Measurements from ENCODE around the gene PALMD. TPM values are rescaled to one million over a fixed set of nuclear protein-coding genes. Genes with fewer than 3 reads are reported as not detected.

Gene PALMD
- total RNA-seq, 1 experiment from 2014 or later, result not detected

DNA sequence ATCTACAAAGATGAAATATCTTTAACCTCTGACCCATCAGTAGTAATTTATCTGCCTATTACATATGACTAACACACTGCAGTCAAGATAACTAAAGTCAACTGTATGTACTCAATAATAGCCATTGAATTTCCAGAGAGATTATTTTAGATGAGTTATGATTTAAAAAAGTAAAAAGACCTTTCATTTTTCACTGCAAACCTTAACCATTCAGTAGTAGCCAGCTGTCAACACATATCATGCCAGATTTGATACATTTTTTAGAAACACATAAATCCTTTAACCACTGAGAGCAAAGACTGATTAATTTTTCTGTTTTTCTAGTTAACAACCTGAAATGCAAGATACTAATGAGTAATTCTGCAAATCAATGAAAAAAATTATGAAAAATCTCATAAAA is 31.0 kb downstream of the PALMD start:
- Histone ChIP-seq H3K9me3 (no peaks in the 10 kb centered on the region), H3K27me3 (replicated peaks; ENCODE audit: control insufficient read depth, insufficient read depth, low read length) (no peaks in the 10 kb centered on the region), H3K4me3 (ENCODE audit: low read depth, low read length) (no peak overlapping the region), H3K36me3 (ENCODE audit: control insufficient read depth, insufficient read depth, low read length) (no peaks in the 10 kb centered on the region), H3K4me1 (no peaks in the 10 kb centered on the region)
- ChIA-PET CTCF (no interaction called here), POLR2A (no interaction called here)
- no peak for DNase-seq
- H3K9me3 Mint-ChIP-seq (ENCODE audit: unreplicated experiment), result no peaks in the 10 kb centered on the region
- no peak overlapping the region for H3K4me3 Mint-ChIP-seq (ENCODE audit: unreplicated experiment)
- TF ChIP-seq, protein P1, sequence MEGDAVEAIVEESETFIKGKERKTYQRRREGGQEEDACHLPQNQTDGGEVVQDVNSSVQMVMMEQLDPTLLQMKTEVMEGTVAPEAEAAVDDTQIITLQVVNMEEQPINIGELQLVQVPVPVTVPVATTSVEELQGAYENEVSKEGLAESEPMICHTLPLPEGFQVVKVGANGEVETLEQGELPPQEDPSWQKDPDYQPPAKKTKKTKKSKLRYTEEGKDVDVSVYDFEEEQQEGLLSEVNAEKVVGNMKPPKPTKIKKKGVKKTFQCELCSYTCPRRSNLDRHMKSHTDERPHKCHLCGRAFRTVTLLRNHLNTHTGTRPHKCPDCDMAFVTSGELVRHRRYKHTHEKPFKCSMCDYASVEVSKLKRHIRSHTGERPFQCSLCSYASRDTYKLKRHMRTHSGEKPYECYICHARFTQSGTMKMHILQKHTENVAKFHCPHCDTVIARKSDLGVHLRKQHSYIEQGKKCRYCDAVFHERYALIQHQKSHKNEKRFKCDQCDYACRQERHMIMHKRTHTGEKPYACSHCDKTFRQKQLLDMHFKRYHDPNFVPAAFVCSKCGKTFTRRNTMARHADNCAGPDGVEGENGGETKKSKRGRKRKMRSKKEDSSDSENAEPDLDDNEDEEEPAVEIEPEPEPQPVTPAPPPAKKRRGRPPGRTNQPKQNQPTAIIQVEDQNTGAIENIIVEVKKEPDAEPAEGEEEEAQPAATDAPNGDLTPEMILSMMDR (IDR thresholded peaks at IDR 0.05; ENCODE audit: insufficient read depth in 1 of 2, low read depth in 1 of 2, low read length in 1 of 2, severe bottlenecking in 1 of 2, unreplicated experiment in 1 of 2), result no peak
- no peaks in the 10 kb centered on the region for H3K4me1 Mint-ChIP-seq (ENCODE audit: low read depth, unreplicated experiment)
- intact Hi-C loops (cut with micrococcal nuclease; ENCODE audit: unreplicated experiment), result no loop called here
- no peak overlapping the region for H3K27ac Mint-ChIP-seq (ENCODE audit: unreplicated experiment)
- no peaks in the 10 kb centered on the region for H3K27me3 Mint-ChIP-seq (ENCODE audit: insufficient read depth, unreplicated experiment)
- H3K36me3 Mint-ChIP-seq (ENCODE audit: insufficient read depth, unreplicated experiment), result no peaks in the 10 kb centered on the region
- no TSS peak for BruUV-seq (replicated peaks)

DNA sequence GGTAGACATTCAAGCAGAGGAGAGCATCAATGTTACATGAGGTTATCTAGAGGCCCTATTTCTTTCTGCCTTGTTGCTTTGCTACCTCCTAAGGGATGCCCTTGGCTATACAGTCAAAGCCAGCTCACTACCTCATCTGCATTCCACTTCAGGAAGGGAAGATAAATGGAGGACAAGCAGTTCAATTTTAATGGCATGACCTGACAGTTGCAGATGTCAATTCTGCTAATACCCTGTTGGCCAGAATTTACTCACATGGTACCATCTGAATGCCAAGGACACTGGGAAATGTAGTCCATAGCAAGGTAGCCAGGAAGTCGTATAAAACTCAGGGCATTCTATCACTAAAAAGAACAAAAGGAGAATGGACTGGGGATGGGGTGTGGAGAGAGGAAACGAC is 31.5 kb downstream of the PALMD start:
- Histone ChIP-seq H3K27me3 (replicated peaks; ENCODE audit: control insufficient read depth, insufficient read depth, low read length) (no peaks in the 10 kb centered on the region), H3K4me3 (ENCODE audit: low read depth, low read length) (no peak overlapping the region), H3K9me3 (no peaks in the 10 kb centered on the region), H3K36me3 (ENCODE audit: control insufficient read depth, insufficient read depth, low read length) (no peaks in the 10 kb centered on the region), H3K4me1 (no peaks in the 10 kb centered on the region)
- POLR2A ChIA-PET, result no interaction called here
- H3K27me3 Mint-ChIP-seq (ENCODE audit: insufficient read depth, unreplicated experiment), result no peaks in the 10 kb centered on the region
- CTCF ChIA-PET, result no interaction called here
- BruUV-seq (replicated peaks), result no TSS peak
- no peak overlapping the region for H3K27ac Mint-ChIP-seq (ENCODE audit: unreplicated experiment)
- intact Hi-C loops (cut with micrococcal nuclease; ENCODE audit: unreplicated experiment), result no loop called here
- H3K36me3 Mint-ChIP-seq (ENCODE audit: insufficient read depth, unreplicated experiment), result no peaks in the 10 kb centered on the region
- no peak overlapping the region for H3K4me3 Mint-ChIP-seq (ENCODE audit: unreplicated experiment)
- TF ChIP-seq, protein P1 (IDR thresholded peaks at IDR 0.05; ENCODE audit: insufficient read depth in 1 of 2, low read depth in 1 of 2, low read length in 1 of 2, severe bottlenecking in 1 of 2, unreplicated experiment in 1 of 2), result no peak
- H3K4me1 Mint-ChIP-seq (ENCODE audit: low read depth, unreplicated experiment), result no peaks in the 10 kb centered on the region
- no peak for DNase-seq
- H3K9me3 Mint-ChIP-seq (ENCODE audit: unreplicated experiment), result no peaks in the 10 kb centered on the region

DNA sequence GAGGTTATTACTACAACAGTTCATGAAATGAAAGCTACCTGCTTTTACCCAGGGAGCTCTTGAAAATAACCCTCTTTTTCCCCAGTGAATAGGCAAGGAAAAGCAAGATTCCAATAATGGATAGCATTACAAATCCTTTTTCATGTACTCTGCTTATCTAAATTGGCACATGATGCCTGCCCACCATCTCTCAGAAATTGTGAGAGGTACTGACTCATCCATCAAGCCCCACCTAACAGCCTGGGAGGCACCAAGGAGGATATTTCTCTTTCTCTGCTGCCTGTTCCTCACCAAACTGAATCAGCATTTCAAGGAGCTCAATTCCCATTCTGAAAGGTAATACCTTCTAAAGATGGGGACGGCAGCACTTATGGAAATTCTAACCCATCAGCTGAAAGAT is 34.4 kb downstream of the PALMD start:
- Mint-ChIP-seq H3K36me3 (ENCODE audit: insufficient read depth, unreplicated experiment) (no peaks in the 10 kb centered on the region), H3K4me3 (ENCODE audit: unreplicated experiment) (no peak overlapping the region), H3K9me3 (ENCODE audit: unreplicated experiment) (no peaks in the 10 kb centered on the region), H3K4me1 (ENCODE audit: low read depth, unreplicated experiment) (no peaks in the 10 kb centered on the region), H3K27me3 (ENCODE audit: insufficient read depth, unreplicated experiment) (no peaks in the 10 kb centered on the region), H3K27ac (ENCODE audit: unreplicated experiment) (no peak overlapping the region)
- no peaks in the 10 kb centered on the region for H3K27me3 ChIP-seq (replicated peaks; ENCODE audit: control insufficient read depth, insufficient read depth, low read length)
- no peaks in the 10 kb centered on the region for H3K36me3 ChIP-seq (ENCODE audit: control insufficient read depth, insufficient read depth, low read length)
- H3K9me3 ChIP-seq, result no peaks in the 10 kb centered on the region
- TF ChIP-seq, protein P1 (IDR thresholded peaks at IDR 0.05; ENCODE audit: insufficient read depth in 1 of 2, low read depth in 1 of 2, low read length in 1 of 2, severe bottlenecking in 1 of 2, unreplicated experiment in 1 of 2), result no peak
- POLR2A ChIA-PET, result no interaction called here
- intact Hi-C loops (cut with micrococcal nuclease; ENCODE audit: unreplicated experiment), result loop anchor here (10.0 kb wide), 1 partner anchor 115 kb away; no protein-coding TSS in a partner anchor
- DNase-seq, result no peak
- no peaks in the 10 kb centered on the region for H3K4me1 ChIP-seq
- CTCF ChIA-PET, result no interaction called here
- BruUV-seq (replicated peaks), result no TSS peak
- H3K4me3 ChIP-seq (ENCODE audit: low read depth, low read length), result no peak overlapping the region
